Endothelial cell of umbilical vein (primary cell): ENCODE results near the gene DMPK.

Experiments
- EZH2 ChIP-seq: IDR thresholded peaks from 2 replicates; pipeline ENCODE4 v1.6.1; 2012; ENCODE audit warnings: borderline replicate concordance, low read depth, mild to moderate bottlenecking, moderate library complexity, low read length, inconsistent platforms; ENCODE audit not compliant: severe bottlenecking
- FOS ChIP-seq: IDR thresholded peaks from 2 replicates; pipeline ENCODE4 v1.6.1; 2011; ENCODE audit warnings: mild to moderate bottlenecking, low read length, moderate library complexity, borderline replicate concordance; ENCODE audit not compliant: insufficient read depth
- JUN ChIP-seq: IDR thresholded peaks from 2 replicates; pipeline ENCODE4 v1.6.1; 2011; ENCODE audit warnings: borderline replicate concordance, low read depth; ENCODE audit not compliant: insufficient read length, insufficient read depth
- MYC ChIP-seq: IDR thresholded peaks from one replicate; pipeline ENCODE4 v1.6.1; 2011; ENCODE audit warnings: mild to moderate bottlenecking, low read depth, low read length
- POLR2A ChIP-seq: IDR thresholded peaks from 2 replicates; pipeline ENCODE4 v1.6.1; 2012; ENCODE audit warnings: low read depth, mild to moderate bottlenecking, control low read depth, low read length
- POLR2AphosphoS5 ChIP-seq: IDR thresholded peaks from 2 replicates; pipeline ENCODE4 v1.6.1; 2012; ENCODE audit warnings: low read depth, mild to moderate bottlenecking, control low read depth, low read length, moderate library complexity; ENCODE audit not compliant: insufficient read depth
- TF ChIP-seq, protein P1 (sequence below), 2 donors: IDR thresholded peaks; 1 replicate in 1 of 2; 2 replicates in 1 of 2; pipeline ENCODE4 v1.5.1; 2011; ENCODE audit warnings: low read length in 2 of 2, mild to moderate bottlenecking in 2 of 2, moderate library complexity in 2 of 2, control low read depth in 1 of 2, inconsistent platforms in 1 of 2, low read depth in 1 of 2; ENCODE audit not compliant: insufficient read depth in 1 of 2; ENCODE audit errors: extremely low read depth in 1 of 2
- TF ChIP-seq, protein P2 (sequence below): IDR thresholded peaks from 2 replicates; pipeline ENCODE4 v1.6.1; 2011; ENCODE audit not compliant: insufficient read depth, insufficient read length

DNA sequence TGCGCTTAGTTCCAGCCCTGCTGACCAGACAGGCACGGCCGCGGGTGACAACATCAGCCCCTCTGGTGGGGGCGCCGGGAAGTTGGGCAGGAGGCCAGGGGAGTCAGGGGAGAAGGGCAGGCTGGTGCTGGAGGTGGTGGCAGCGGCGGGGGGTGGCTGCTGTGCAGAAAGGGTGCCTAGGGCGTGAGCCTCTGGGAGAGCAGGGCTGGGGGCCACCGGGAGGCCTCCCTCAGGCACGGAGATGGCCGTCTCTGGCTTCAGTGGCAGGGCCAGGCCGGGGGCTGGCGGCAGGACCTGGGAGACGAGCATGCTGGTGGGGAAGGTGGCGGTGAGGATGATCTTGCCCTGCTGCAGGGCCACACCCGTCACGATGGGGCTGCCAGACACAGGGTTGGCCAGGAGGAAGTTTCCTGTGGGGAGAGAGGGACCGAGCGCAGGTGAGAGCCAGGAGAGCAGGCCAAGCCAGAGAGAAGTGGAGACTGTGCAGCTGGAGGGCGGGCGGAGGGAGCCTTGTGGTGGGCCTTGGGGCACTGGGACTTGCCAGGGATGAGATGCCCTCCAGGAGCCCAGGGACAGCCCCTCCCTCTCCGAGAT, 16.5 kb downstream of the DMPK start:
- TF ChIP-seq, protein P1, sequence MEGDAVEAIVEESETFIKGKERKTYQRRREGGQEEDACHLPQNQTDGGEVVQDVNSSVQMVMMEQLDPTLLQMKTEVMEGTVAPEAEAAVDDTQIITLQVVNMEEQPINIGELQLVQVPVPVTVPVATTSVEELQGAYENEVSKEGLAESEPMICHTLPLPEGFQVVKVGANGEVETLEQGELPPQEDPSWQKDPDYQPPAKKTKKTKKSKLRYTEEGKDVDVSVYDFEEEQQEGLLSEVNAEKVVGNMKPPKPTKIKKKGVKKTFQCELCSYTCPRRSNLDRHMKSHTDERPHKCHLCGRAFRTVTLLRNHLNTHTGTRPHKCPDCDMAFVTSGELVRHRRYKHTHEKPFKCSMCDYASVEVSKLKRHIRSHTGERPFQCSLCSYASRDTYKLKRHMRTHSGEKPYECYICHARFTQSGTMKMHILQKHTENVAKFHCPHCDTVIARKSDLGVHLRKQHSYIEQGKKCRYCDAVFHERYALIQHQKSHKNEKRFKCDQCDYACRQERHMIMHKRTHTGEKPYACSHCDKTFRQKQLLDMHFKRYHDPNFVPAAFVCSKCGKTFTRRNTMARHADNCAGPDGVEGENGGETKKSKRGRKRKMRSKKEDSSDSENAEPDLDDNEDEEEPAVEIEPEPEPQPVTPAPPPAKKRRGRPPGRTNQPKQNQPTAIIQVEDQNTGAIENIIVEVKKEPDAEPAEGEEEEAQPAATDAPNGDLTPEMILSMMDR (IDR thresholded peaks at IDR 0.05; ENCODE audit: extremely low read depth in 1 of 2, insufficient read depth in 1 of 2, low read depth in 1 of 2, low read length in 2 of 2), result no peak
- TF ChIP-seq POLR2A, result no peak
- TF ChIP-seq POLR2AphosphoS5, result no peak
- TF ChIP-seq MYC, result no peak
- TF ChIP-seq EZH2, result no peak
- TF ChIP-seq, protein P2, sequence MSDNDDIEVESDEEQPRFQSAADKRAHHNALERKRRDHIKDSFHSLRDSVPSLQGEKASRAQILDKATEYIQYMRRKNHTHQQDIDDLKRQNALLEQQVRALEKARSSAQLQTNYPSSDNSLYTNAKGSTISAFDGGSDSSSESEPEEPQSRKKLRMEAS, result no peak
- no peak for TF ChIP-seq FOS
- no peak for TF ChIP-seq JUN
